ENCODE measurements around the gene GOLGA7B.

The GOLGA7B gene

DNA sequence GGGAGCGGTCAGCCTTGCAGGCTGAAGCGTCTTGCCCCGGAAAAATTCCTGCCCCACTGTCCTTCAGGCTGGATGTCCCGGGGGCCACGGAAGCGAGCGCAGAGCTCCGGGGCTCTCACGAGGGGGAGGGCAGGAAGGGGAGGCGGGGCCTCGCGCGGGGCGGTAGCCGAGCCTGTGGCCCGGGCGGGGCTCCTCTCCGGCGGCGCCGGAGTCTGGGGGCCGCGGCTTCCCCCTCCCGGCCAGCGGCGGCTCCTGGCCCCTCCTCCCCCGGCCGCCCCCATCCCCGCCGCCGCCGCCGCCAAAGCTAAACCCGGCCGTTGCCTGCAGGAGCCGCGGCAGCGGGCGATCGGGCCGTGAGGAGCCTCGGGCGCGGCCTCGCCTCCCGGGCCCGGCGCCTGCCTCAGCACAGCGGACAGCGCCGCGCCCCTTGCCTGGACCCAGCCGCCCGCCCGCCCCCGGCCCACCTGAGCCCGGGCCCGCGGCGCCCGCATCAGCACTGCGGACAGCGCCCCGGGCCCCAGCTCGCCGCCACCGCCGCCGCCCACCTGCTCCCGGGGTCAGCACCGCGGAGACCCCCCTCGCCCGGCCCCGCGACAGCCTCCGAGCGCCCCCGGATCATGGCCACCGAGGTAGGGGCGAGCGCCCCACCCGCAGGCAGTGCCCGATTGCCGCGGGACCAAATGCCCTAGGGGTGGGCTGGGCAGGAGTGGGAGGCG, at the start of gene GOLGA7B:
TSS of gene GOLGA7B (plus strand) at position 157 of the 716 bp plus-strand sequence. CDS start at position 618, 461 bp downstream.
- DNase-seq (ENCODE audit: low spot score): peak; percentile 62

- DNase-seq (ENCODE audit: low spot score): no peak
Observed at GRCh38 chr10:97800474-97800873, 49.2 kb upstream of the GOLGA7B start.

DNA sequence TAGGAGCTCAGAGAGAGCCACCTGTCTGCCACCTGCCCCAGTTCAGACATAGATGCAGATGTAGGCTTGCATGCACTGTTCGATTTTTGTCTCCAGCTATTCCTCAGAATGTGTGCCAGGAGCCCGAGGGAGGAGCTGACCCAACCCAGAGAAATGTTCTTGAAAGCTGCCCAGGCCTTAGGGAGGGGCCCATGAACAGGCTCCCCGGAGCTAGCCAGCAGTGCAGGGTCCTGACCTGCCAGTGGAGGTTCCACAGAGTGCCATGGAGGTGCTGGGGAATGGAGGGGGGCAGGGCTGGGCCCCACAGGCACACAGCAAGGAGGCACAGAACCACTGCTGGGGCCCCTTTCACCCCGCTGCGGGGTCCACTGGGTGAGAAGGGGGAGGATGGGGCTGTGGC, 48.2 kb upstream of the GOLGA7B start:
- DNase-seq (ENCODE audit: low spot score): no peak

DNA sequence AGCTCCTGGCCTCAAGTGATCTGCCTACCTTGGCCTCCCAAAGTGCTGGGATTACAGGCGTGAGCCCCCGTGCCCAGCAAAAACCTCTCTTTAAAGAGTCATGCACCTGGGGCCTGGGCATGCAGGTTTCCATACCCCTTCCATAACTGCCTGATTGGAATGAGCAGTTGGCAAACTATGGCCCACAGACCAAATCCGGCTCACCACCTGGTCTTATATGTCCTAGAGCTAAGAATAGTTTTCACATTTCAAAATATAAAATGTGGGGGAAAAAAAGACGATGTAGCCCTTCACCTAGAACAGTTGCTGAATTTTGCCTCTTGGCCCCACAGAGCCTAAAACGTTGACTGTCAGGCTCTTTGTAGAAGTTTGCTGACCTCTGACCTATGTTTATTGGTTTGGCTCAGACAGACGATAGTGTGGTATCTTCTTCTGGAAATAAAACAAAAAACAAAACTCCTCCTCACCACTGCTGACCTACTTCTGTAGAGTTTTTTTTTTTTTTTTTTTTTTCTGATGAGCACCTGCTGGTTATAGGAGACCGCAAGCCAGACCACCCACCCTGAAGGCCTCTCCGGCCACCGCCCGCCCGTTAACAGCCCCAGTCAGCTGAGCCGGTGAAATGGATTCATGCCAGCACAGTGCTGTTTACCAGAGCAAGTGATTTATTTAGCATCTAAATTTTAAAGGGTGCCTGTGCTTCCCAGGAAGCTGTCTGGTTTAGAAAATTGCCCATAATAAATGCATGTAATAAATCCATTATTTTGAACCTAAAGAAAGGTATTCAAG, 44.4 kb upstream of the GOLGA7B start:
- DNase-seq (ENCODE audit: low spot score): no peak

- DNase-seq (ENCODE audit: low spot score): no peak
Observed at GRCh38 chr10:97805949-97806348, 43.7 kb upstream of the GOLGA7B start.

GRCh38 chr10:97810446-97810845, 39.2 kb upstream of the GOLGA7B start:
- no peak for DNase-seq (ENCODE audit: low spot score)

DNA sequence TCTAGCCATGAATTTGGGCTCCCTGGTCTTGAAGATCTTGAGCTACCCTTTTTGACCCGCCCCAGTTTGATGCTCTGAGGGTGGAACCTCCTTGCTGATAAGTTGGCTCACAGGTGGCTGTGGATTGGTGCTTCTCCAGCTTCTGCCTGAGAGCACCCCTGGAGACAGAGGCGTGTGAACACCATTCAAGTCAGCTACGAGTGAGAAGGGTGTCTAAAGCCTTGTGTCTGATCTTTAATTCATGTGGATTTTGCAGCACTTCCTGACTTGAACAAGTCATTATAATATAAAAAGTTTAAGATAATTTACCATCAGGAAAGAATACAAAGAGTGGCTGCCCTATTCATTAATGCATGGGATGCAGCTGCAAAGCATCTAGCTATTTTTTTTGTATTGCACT, 37.7 kb upstream of the GOLGA7B start:
- no peak for DNase-seq (ENCODE audit: low spot score)

DNA sequence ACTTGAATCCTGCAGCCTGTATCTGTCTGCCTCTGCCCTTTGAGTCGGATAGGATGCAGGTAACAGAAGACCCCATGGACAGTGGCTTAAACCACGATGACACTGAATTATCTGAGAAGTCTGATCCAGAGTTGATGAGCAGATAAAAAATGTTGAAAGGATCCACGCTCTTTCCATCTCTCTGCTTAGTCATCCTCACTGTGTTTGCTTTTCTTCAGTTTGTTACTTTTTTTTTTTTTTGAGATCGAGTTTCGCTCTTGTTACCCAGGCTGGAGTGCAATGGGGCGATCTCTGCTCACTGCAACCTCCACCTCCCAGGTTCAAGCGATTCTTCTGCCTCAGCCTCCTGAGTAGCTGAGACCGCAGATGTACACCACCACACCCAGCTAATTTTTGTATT, 36.9 kb upstream of the GOLGA7B start:
- DNase-seq (ENCODE audit: low spot score): no peak

GRCh38 chr10:97813311-97813710, 36.3 kb upstream of the GOLGA7B start:
- DNase-seq (ENCODE audit: low spot score): no peak

GRCh38 chr10:97814996-97815395, 34.6 kb upstream of the GOLGA7B start:
- no peak for DNase-seq (ENCODE audit: low spot score)

- no peak for DNase-seq (ENCODE audit: low spot score)
Observed at GRCh38 chr10:97816609-97817008, 33.0 kb upstream of the GOLGA7B start.

- no peak for DNase-seq (ENCODE audit: low spot score)
Observed at GRCh38 chr10:97818572-97818971, 31.1 kb upstream of the GOLGA7B start.

DNA sequence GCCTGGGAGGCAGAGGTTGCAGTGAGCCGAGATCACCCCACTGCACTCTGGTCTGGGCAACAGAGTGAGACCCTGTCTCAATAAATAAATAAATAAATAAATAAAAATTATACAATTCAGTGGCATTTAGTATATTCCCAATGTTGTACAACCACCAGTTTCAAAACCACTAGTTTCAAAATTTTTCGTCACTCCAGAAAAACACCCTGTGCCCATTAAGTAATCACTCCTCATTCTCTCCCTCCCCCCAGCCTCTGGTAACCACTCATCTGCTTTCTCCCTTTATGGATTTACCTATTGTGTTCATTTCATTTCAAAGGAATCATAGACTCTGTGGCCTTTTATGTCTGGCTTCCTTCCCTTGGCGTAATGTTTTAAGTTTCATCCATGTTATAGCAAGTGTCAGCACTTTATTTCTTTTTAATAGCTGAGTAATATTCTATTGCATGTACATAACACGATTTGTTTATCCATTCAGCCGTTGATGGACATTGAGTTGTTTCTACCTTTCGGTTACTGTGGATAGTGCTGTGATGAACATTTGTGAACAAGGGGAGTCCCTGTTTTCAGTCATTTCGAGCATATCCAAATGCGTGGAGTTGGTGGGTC, 29.4 kb upstream of the GOLGA7B start:
- DNase-seq (ENCODE audit: low spot score): no peak

- no peak for DNase-seq (ENCODE audit: low spot score)
Observed at GRCh38 chr10:97821308-97822038, 28.2 kb upstream of the GOLGA7B start.

DNA sequence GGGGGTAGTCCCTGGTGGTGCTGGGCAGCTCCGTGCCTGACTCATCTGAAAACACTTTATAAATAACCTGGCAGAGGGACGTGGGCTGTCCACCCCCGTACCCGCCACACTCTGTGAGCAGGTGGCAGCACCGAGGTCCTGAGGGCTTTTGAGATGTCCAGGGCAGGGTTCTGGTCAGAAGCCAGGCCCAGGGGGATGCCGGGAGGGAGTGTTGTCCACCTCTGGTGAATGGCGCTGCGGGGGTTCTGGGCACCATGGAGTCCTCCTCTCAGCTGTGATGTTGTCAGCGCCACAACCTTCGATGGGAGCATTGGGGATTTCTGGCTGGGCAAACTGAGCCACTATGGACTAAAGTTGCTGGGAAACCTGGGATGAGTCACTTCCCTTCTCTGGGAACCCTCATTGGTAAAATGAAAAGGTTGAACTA, 27.4 kb upstream of the GOLGA7B start:
- no peak for DNase-seq (ENCODE audit: low spot score)

DNA sequence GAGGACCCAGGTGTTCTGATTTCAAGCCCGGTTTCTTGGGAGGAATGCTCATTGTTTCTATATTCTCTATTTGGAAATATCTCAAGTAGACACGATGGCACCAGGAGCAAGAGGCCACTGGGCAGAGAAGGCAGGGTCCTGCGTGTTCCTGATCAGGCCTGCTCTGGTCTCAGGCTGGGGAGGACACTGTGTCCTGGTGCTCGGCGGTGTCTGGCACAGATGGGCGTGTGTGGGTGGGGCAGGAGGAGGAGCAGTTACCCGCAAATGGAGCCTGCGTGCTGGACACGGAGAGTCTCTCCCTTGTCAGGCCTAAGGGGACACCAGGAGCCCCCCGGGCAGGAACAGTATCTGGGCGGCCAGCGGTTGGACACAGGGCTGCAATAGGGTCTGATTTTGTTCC, 25.9 kb upstream of the GOLGA7B start:
- DNase-seq (ENCODE audit: low spot score): no peak

GRCh38 chr10:97825020-97825760, 24.5 kb upstream of the GOLGA7B start:
- DNase-seq (ENCODE audit: low spot score): no peak

DNA sequence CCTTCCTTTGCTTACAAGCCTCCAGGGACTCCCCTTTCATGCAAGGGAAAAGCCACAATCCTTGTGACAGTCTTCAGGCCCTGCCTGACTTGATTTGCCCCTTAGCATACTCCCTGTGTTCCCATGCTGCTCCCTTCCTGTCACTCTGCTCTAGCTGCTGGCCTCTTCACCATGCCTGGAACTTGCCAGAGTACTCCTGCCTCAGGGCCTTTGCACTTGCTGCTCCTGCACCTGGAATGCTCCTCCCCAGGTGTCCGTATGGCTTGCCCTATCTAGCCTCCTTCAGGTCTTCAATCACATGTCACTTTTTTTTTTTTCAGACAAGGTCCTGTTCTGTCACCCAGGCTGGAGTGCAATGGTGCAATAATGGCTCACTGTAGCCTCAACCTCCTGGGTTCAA, 22.8 kb upstream of the GOLGA7B start:
- DNase-seq (ENCODE audit: low spot score): no peak

DNA sequence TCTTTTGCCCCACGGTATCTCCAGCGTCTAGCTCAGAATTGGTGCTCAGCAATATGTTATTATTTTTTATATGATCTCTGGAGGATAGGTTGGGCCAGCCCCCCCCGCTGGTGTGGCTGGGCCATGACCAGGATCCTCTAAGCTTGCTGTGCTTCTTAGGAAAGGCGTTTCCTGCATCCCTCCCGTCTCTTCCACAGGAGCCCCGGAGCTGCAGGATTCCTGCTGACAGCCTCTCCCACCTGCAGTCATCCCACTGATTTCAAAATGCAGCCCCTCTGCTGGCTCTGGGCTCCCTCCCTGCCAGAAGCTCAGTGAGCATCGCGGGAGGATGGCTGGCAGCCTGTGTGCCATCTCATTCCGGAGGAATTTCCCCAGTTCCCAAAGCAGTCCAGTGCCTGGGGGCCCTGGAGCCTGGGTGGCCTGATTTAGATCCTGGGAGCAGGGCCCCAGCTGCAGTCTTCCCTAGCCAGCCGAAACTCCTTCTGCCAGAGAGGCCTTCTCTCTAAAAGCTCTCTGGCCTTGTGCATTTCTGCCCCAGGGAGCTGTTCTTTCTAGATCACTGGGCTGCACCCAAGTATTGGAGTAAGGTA, 21.8 kb upstream of the GOLGA7B start:
- DNase-seq (ENCODE audit: low spot score): no peak

DNA sequence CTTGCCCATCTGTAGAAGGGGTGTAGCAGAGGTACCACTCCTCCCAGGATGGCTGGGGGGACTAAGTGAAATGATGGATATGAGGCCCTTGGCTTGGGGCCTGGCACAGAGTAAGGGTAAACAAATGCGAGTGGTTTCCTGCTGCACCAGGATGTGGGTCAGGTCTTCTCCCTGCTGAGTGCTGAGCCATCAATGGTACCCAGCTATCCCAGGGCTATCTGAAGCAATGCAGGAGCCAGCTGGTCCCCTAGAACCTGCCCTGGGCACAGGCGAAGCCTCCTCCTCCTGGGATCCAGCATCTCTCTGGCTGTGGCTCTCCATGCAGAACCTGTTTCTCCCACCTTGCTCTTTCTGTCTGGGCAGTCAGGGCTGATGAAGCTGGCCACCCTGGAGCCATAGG, 20.9 kb upstream of the GOLGA7B start:
- no peak for DNase-seq (ENCODE audit: low spot score)

GRCh38 chr10:97830064-97830463, 19.6 kb upstream of the GOLGA7B start:
- DNase-seq (ENCODE audit: low spot score): no peak

Data from germinal center (tissue), 1 donor.